T-cell (primary cell): Measurements from ENCODE around the gene KCNMA1. TPM values are rescaled to one million over a fixed set of nuclear protein-coding genes. Genes with fewer than 3 reads are reported as not detected.

Source experiments
- ATAC-seq, 4 experiments: fragments of 200-7000 bp in 3 of 4; fragments of 150-1000 bp in 1 of 4; cut with Tn5 transposase; replicated peaks in 1 of 4; 1 replicate in 3 of 4; 2 replicates in 1 of 4; pipeline ENCODE4 v1.10.0; 2021; ENCODE audit warnings: moderate library complexity in 3 of 4, mild to moderate bottlenecking in 2 of 4, moderate number of reproducible peaks in 1 of 4
- CTCF ChIA-PET, 2 donors: fragments of 300-600 bp; sonication (Branson Sonifier 250); formaldehyde crosslinking; loops; one replicate each; lab custom pipeline; 2022; ENCODE audit warnings: antibody characterized with exemption in 2 of 2; lab: Charles Lee
- POLR2A ChIA-PET, 2 donors: fragments of 300-600 bp; sonication (Branson Sonifier 250); formaldehyde crosslinking; loops; one replicate each; lab custom pipeline; 2022; ENCODE audit warnings: antibody characterized with exemption in 2 of 2; lab: Charles Lee
- DNase-seq, 35 experiments: peaks; one replicate each; pipeline versions ENCODE4 v3.0.0 to v3.0.0-alpha.2; 2013 to 2023
- H3K27ac ChIP-seq: one replicate; pipeline ENCODE4 v1.5.1; 2013; ENCODE audit warnings: low read length
- H3K27me3 ChIP-seq, 2 experiments: replicated peaks in 1 of 2; 1 replicate in 1 of 2; 2 replicates in 1 of 2; pipeline versions ENCODE4 v1.6.1 to v1.7.0; 2013; ENCODE audit warnings: low read length in 1 of 2, mixed read lengths in 1 of 2; ENCODE audit not compliant: control insufficient read depth in 2 of 2, insufficient read depth in 2 of 2; ENCODE audit errors: extremely low read depth in 1 of 2
- H3K36me3 ChIP-seq, 2 donors: 1 replicate in 1 of 2; 2 replicates in 1 of 2; pipeline versions ENCODE4 v1.6.1 to v1.7.0; 2013; ENCODE audit warnings: low read length in 1 of 2; ENCODE audit not compliant: control insufficient read depth in 2 of 2, insufficient read depth in 1 of 2; ENCODE audit errors: extremely low read depth in 1 of 2
- H3K4me1 ChIP-seq, 2 experiments: 1 replicate in 1 of 2; 2 replicates in 1 of 2; pipeline versions ENCODE4 v1.6.1 to v1.7.0; 2013; ENCODE audit warnings: low read length in 2 of 2, mixed read lengths in 1 of 2; ENCODE audit not compliant: insufficient read depth in 2 of 2, control insufficient read depth in 1 of 2; ENCODE audit errors: extremely low read depth in 1 of 2
- H3K4me3 ChIP-seq, 2 donors: 1 replicate in 1 of 2; 2 replicates in 1 of 2; pipeline versions ENCODE4 v1.5.1 to v1.7.0; 2013; ENCODE audit warnings: mild to moderate bottlenecking in 2 of 2, low read length in 1 of 2, moderate library complexity in 1 of 2; ENCODE audit not compliant: control insufficient read depth in 1 of 2; ENCODE audit errors: extremely low read depth in 1 of 2
- H3K9me3 ChIP-seq: 2 replicates; pipeline ENCODE4 v1.7.0; 2013
- H3K27ac Mint-ChIP-seq, 2 donors: one replicate each; pipeline ENCODE4 v1.8.0; 2020 to 2021; ENCODE audit warnings: mild to moderate bottlenecking in 2 of 2, mixed read lengths in 2 of 2
- H3K27me3 Mint-ChIP-seq, 2 donors: one replicate each; pipeline ENCODE4 v1.8.0; 2021 to 2022; ENCODE audit warnings: mixed read lengths in 2 of 2
- H3K36me3 Mint-ChIP-seq: one replicate; pipeline ENCODE4 v1.8.0; 2021; ENCODE audit warnings: mixed read lengths
- H3K4me1 Mint-ChIP-seq, 3 donors: one replicate each; pipeline ENCODE4 v1.8.0; 2020 to 2022; ENCODE audit warnings: mixed read lengths in 3 of 3, mild to moderate bottlenecking in 1 of 3
- H3K4me3 Mint-ChIP-seq, 3 donors: one replicate each; pipeline ENCODE4 v1.8.0; 2020 to 2022; ENCODE audit warnings: mild to moderate bottlenecking in 3 of 3, mixed read lengths in 3 of 3, moderate library complexity in 3 of 3
- H3K9me3 Mint-ChIP-seq, 3 donors: one replicate each; pipeline ENCODE4 v1.8.0; 2020 to 2022; ENCODE audit warnings: mixed read lengths in 3 of 3
- WGBS: methylation state at CpG from one replicate; pipeline ENCODE4 v1.1.5; 2013; ENCODE audit warnings: missing lambda C conversion rate; ENCODE audit not compliant: insufficient coverage; 5-methylcytosine and 5-hydroxymethylcytosine counted together
- total RNA-seq, 35 experiments: library from RNA in 6 of 35; stranded (reverse) in 6 of 35; fragments of 120-200 nt in 1 of 35; gene quantifications; one replicate each; pipeline versions ENCODE4 v1.2.1 to v1.2.4 and lab custom pipeline; 2013 to 2026

KCNMA1 gene
- total RNA-seq, 5 donors from 2014 or later (not counting 1 experiment from before 2014, with no cell fraction given): 0.14 to 1.6 (median 0.60) TPM

DNA sequence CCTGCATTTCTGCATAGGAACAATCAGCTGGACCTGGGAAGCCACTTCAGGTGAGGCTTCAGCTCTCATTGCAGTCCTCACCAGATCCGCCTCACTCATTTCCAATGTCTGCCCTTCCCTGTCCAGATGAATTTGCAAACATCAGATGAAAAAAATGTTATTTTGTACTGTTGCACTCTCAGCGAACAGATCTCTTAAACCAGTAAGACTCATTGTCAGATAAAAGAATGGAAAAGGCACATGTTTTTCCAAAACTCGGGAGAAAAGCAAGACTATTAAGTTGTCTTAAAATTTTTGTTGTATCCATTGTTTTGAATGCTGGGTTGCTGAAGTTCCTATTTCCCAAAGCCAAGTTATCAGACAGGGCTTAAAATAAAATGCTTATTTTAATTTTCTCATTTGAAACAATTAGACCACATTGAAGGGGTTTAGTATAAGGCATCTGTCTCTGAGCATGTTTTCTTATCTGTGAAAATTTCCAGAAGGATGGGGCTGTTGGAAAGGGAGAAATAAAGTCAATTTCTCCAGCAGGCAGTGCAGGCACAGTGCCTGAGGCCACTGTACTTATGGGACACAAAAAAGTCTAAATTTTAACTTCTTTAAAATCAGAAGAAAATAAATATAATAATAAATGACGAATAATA lies 396.8 kb downstream of the KCNMA1 start:
- Histone ChIP-seq H3K4me1 (no peaks in the 10 kb centered on the region), H3K27me3 (peaks cover 0 to 4% of the 10 kb centered on the region in 2 experiments), H3K4me3 (no peak overlapping the region), H3K36me3 (no peaks in the 10 kb centered on the region), H3K27ac (no peak overlapping the region), H3K9me3 (no peaks in the 10 kb centered on the region)
- no peak overlapping the region for H3K27ac Mint-ChIP-seq
- no peak for DNase-seq
- no peaks in the 10 kb centered on the region for H3K36me3 Mint-ChIP-seq
- POLR2A ChIA-PET: interaction anchor here in 1 of 2 donors (0.6 kb wide), 1 partner anchor 34 kb away, joined by 4 read pairs; no protein-coding TSS in a partner anchor
- CTCF ChIA-PET: interaction anchor here in 1 of 2 donors (0.8 kb wide), 1 partner anchor 26 kb away, joined by 3 read pairs; no protein-coding TSS in a partner anchor
- H3K9me3 Mint-ChIP-seq: no peaks in the 10 kb centered on the region
- WGBS: 100% methylated on average over 1 of the region's 4 CpGs
- H3K4me3 Mint-ChIP-seq: no peak overlapping the region
- ATAC-seq: no peak
- H3K27me3 Mint-ChIP-seq: no peaks in the 10 kb centered on the region
- no peaks in the 10 kb centered on the region for H3K4me1 Mint-ChIP-seq

GRCh38 chr10:77240041-77240652 lies 397.5 kb downstream of the KCNMA1 start:
- H3K4me1 Mint-ChIP-seq: no peaks in the 10 kb centered on the region
- 69% methylated on average over 5 of the region's 5 CpGs for WGBS
- peaks cover 0 to 3% of the 10 kb centered on the region in 2 donors for H3K27me3 Mint-ChIP-seq
- ChIA-PET POLR2A (no interaction called here), CTCF (interaction anchor here in 1 of 2 donors (0.8 kb wide), 1 partner anchor 26 kb away, joined by 3 read pairs; no protein-coding TSS in a partner anchor)
- H3K27ac Mint-ChIP-seq: no peak overlapping the region
- Histone ChIP-seq H3K4me3 (no peak overlapping the region), H3K27ac (no peak overlapping the region), H3K9me3 (no peaks in the 10 kb centered on the region), H3K27me3 (peaks cover 0 to 4% of the 10 kb centered on the region in 2 experiments), H3K36me3 (no peaks in the 10 kb centered on the region), H3K4me1 (no peaks in the 10 kb centered on the region)
- no peak for ATAC-seq
- H3K4me3 Mint-ChIP-seq: no peak overlapping the region
- H3K36me3 Mint-ChIP-seq: no peaks in the 10 kb centered on the region
- no peaks in the 10 kb centered on the region for H3K9me3 Mint-ChIP-seq
- DNase-seq: no peak

DNA sequence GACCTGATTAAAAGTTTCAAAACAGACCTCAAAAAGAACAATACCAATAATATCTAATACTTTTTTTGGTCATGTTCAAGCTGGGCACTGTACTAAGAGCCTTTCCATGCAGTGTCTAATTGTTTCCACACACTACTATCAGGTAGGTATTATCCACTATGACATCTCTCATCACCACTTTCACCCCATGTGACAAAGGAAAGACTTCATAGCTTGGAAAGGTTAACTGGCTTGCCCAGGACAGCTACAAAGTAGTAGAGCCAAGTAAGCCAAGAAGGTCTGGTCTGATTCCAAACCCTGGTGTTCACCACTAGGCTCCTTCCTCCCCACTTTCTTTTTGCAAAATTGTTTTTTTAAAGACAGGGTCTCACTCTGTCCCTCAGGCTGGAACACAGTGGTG lies 400.5 kb downstream of the KCNMA1 start:
- Mint-ChIP-seq H3K36me3 (no peaks in the 10 kb centered on the region), H3K27ac (no peak overlapping the region), H3K4me3 (no peak overlapping the region), H3K4me1 (no peaks in the 10 kb centered on the region), H3K9me3 (no peaks in the 10 kb centered on the region), H3K27me3 (peaks cover 0 to 3% of the 10 kb centered on the region in 2 donors)
- H3K27me3 ChIP-seq: peaks cover 0 to 4% of the 10 kb centered on the region in 2 experiments
- POLR2A ChIA-PET: no interaction called here
- H3K36me3 ChIP-seq: no peaks in the 10 kb centered on the region
- H3K4me1 ChIP-seq: no peaks in the 10 kb centered on the region
- H3K27ac ChIP-seq: no peak overlapping the region
- ATAC-seq (no peak), DNase-seq (no peak)
- H3K9me3 ChIP-seq: no peaks in the 10 kb centered on the region
- CTCF ChIA-PET: no interaction called here
- H3K4me3 ChIP-seq: no peak overlapping the region

DNA sequence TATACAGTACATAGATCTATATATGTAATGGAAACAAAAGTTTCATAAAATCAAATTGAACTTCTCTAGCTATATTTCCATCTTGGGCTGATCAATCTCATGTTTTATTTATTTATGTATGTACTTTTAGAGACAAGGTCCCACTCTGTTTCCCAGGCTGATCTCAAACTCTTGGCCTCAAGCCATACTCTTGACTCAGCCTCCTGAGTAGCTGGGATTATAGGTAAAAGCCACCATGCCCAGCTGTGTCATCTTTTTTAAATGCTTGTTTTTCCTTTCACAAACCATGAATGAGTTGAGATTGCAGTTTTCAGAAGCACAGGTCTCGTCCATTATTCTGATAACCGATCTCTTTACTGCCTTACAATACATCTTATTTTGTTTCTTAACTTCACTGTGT lies 400.9 kb downstream of the KCNMA1 start:
- 69% methylated on average over 2 of the region's 2 CpGs for WGBS
- Mint-ChIP-seq H3K27ac (no peak overlapping the region), H3K9me3 (peaks cover 0 to 3% (median 0%) of the 10 kb centered on the region in 3 donors), H3K4me3 (no peak overlapping the region), H3K27me3 (peaks cover 0 to 3% of the 10 kb centered on the region in 2 donors), H3K36me3 (no peaks in the 10 kb centered on the region), H3K4me1 (no peaks in the 10 kb centered on the region)
- Histone ChIP-seq H3K27me3 (peaks cover 0 to 4% of the 10 kb centered on the region in 2 experiments), H3K36me3 (no peaks in the 10 kb centered on the region), H3K4me3 (no peak overlapping the region), H3K27ac (no peak overlapping the region), H3K4me1 (no peaks in the 10 kb centered on the region), H3K9me3 (no peaks in the 10 kb centered on the region)
- CTCF ChIA-PET: interaction anchor here in 1 of 2 donors (0.6 kb wide), 1 partner anchor 264 kb away, joined by 4 read pairs; no protein-coding TSS in a partner anchor
- POLR2A ChIA-PET: no interaction called here
- DNase-seq (no peak), ATAC-seq (no peak)

DNA sequence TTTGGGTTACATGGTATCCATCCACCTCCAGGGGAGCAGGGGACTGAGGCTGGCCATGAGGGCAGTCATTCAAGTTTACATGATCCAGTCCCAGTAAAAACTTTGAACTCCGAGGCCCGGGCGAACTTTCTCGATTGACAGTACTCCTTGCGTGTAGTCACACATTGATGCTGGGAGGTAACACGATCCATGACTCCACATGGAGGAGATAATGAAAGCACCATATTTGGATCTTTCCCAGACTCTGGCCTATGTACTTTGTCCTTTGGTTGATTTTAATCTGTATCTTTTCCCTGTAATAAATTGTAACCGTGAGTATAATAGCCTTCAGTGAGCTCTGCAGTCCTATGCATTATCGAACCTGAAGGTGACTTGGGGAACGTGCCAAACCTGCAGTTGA lies 401.6 kb downstream of the KCNMA1 start:
- DNase-seq: no peak
- Histone ChIP-seq H3K4me3 (no peak overlapping the region), H3K27me3 (peaks cover 0 to 4% of the 10 kb centered on the region in 2 experiments), H3K36me3 (no peaks in the 10 kb centered on the region), H3K4me1 (no peaks in the 10 kb centered on the region), H3K9me3 (no peaks in the 10 kb centered on the region), H3K27ac (no peak overlapping the region)
- Mint-ChIP-seq H3K27ac (no peak overlapping the region), H3K9me3 (peaks cover 0 to 5% (median 0%) of the 10 kb centered on the region in 3 donors), H3K27me3 (peaks cover 0 to 3% of the 10 kb centered on the region in 2 donors), H3K36me3 (no peaks in the 10 kb centered on the region), H3K4me3 (no peak overlapping the region), H3K4me1 (no peaks in the 10 kb centered on the region)
- 87% methylated on average over 6 of the region's 9 CpGs for WGBS
- CTCF ChIA-PET: no interaction called here
- no peak for ATAC-seq
- POLR2A ChIA-PET: no interaction called here

DNA sequence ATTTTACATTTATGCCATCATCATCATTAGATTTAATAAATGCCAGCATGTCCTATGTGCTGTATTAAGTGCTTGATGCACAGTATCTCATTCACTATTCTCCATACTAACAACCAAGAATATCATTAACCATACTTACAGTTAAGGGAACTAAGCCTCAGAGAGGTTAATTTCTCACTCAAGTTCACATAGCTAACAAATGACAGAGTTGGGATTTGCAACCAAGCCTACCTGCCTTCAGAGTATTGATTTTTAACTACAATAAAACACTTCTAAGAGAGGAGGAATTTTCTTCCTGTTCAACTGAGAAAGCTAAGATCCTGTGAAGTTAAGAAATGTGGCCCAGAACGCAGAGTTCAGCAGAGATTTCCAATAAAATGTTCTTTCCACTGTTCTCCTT lies 403.0 kb downstream of the KCNMA1 start:
- H3K4me3 ChIP-seq: no peak overlapping the region
- peaks cover 0 to 4% of the 10 kb centered on the region in 2 experiments for H3K27me3 ChIP-seq
- no peak overlapping the region for H3K27ac ChIP-seq
- DNase-seq (no peak), ATAC-seq (no peak)
- H3K4me1 ChIP-seq: no peaks in the 10 kb centered on the region
- H3K36me3 Mint-ChIP-seq: no peaks in the 10 kb centered on the region
- peaks cover 0 to 5% (median 0%) of the 10 kb centered on the region in 3 donors for H3K9me3 Mint-ChIP-seq
- no peaks in the 10 kb centered on the region for H3K4me1 Mint-ChIP-seq
- ChIA-PET CTCF (no interaction called here), POLR2A (no interaction called here)
- no CpG with 5 or more reads among the region's 1 CpG for WGBS
- H3K36me3 ChIP-seq: no peaks in the 10 kb centered on the region
- no peaks in the 10 kb centered on the region for H3K9me3 ChIP-seq
- H3K27me3 Mint-ChIP-seq: peaks cover 0 to 3% of the 10 kb centered on the region in 2 donors
- H3K27ac Mint-ChIP-seq: no peak overlapping the region
- H3K4me3 Mint-ChIP-seq: no peak overlapping the region
